Cardiac muscle cell (in vitro differentiated cells and primary cell): ENCODE measurements around the gene KRTAP10-7. TPM values are rescaled to one million over a fixed set of nuclear protein-coding genes. Genes with fewer than 3 reads are reported as not detected.
"Not testable (repeated sequence)": the region's sequence is repeated elsewhere in the genome, so short reads cannot be mapped to it uniquely, and the experiment has no call there.

Experiments
- DNase-seq, 2 donors: peaks; one replicate each; pipeline versions ENCODE4 v3.0.0 to v3.0.0-alpha.2; 2010 to 2017; ENCODE audit warnings: low read depth in 1 of 2, low spot score in 1 of 2
- H3K27ac ChIP-seq: fragments of 200-600 bp; sonication (generic); 2 replicates; pipeline ENCODE4 v1.5.1; 2016
- H3K27me3 ChIP-seq: fragments of 200-600 bp; sonication (generic); 2 replicates; pipeline ENCODE4 v1.6.0; 2016; ENCODE audit warnings: control low read depth
- H3K36me3 ChIP-seq: fragments of 200-600 bp; sonication (generic); 2 replicates; pipeline ENCODE4 v1.5.1; 2016; ENCODE audit warnings: control low read depth
- H3K4me1 ChIP-seq: fragments of 200-600 bp; sonication (generic); 2 replicates; pipeline ENCODE4 v1.8.1; 2017; ENCODE audit warnings: low read depth, mild to moderate bottlenecking, mixed run types
- H3K4me3 ChIP-seq: fragments of 200-600 bp; sonication (generic); 2 replicates; pipeline ENCODE4 v1.5.1; 2016; ENCODE audit warnings: mild to moderate bottlenecking
- H3K9me3 ChIP-seq: fragments of 200-600 bp; sonication (generic); 2 replicates; pipeline ENCODE4 v1.5.1; 2017; ENCODE audit warnings: low read depth, mild to moderate bottlenecking, control low read depth
- polyA plus RNA-seq: library from polyadenylated mRNA; unstranded; fragments of >200 nt; fragmentation: Nextera tagmentation; extraction: Ambion mirVana; gene quantifications from 2 replicates; pipeline ENCODE4 v1.2.1, GENCODE V29; 2016
- total RNA-seq: library from RNA; depleted of rRNA; stranded (reverse); fragments of >200 nt; gene quantifications from 2 replicates; pipeline ENCODE4 v1.2.3, GENCODE V29; 2016
- TF ChIP-seq, protein P1 (sequence below): IDR thresholded peaks from 2 replicates; pipeline ENCODE4 v1.5.1; 2012; ENCODE audit warnings: low read depth, mild to moderate bottlenecking, low read length

The KRTAP10-7 gene
- total and polyA plus RNA-seq, 2 experiments from 2014 or later = not detected

DNA sequence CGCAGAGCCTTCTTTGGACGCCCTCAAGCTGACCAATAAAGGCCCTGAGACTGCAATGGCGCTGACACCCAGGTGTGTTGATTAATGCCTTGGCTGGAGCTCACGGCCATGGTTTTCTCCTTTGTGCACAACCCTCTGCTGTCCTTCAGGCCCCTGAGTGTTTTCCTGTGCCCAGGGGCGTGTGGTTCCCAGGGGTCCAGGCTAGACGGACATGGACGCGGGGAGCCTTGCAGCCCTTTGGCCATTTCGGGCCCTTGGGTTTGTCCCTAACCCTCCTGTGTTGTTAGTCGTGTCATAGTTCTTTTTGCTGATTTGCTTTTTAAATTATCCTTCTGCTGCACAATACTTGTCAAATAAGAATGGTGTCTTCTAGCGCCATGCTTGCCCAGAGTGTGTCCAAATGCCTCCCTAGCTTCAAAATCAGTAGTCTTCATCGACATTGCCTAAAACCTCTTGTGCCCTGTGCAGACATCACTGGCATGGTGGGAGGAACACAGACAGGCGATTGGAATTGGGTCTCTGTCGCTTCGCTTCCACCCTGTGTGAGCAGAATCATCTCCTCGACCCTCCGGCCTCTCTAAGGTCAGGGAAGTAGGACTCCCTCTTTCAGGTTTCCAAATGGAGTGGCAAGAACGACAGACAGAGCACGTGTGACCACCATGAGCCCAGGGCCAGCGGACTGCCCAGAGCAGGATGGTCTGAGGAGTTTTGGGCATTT is 24.9 kb upstream of the KRTAP10-7 start:
- no peaks in the 10 kb centered on the region for H3K36me3 ChIP-seq
- H3K4me3 ChIP-seq = no peak overlapping the region
- DNase-seq = no peak
- no peaks in the 10 kb centered on the region for H3K9me3 ChIP-seq
- TF ChIP-seq, protein P1, sequence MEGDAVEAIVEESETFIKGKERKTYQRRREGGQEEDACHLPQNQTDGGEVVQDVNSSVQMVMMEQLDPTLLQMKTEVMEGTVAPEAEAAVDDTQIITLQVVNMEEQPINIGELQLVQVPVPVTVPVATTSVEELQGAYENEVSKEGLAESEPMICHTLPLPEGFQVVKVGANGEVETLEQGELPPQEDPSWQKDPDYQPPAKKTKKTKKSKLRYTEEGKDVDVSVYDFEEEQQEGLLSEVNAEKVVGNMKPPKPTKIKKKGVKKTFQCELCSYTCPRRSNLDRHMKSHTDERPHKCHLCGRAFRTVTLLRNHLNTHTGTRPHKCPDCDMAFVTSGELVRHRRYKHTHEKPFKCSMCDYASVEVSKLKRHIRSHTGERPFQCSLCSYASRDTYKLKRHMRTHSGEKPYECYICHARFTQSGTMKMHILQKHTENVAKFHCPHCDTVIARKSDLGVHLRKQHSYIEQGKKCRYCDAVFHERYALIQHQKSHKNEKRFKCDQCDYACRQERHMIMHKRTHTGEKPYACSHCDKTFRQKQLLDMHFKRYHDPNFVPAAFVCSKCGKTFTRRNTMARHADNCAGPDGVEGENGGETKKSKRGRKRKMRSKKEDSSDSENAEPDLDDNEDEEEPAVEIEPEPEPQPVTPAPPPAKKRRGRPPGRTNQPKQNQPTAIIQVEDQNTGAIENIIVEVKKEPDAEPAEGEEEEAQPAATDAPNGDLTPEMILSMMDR = no peak
- H3K27ac ChIP-seq = no peak overlapping the region
- no peaks in the 10 kb centered on the region for H3K4me1 ChIP-seq
- H3K27me3 ChIP-seq = no peaks in the 10 kb centered on the region

GRCh38 chr21:44576025-44576420 is 24.4 kb upstream of the KRTAP10-7 start:
- Histone ChIP-seq H3K9me3 (no peaks in the 10 kb centered on the region), H3K27ac (no peak overlapping the region), H3K4me1 (no peaks in the 10 kb centered on the region), H3K36me3 (no peaks in the 10 kb centered on the region), H3K27me3 (no peaks in the 10 kb centered on the region), H3K4me3 (no peak overlapping the region)
- DNase-seq = no peak
- TF ChIP-seq, protein P1 = no peak

DNA sequence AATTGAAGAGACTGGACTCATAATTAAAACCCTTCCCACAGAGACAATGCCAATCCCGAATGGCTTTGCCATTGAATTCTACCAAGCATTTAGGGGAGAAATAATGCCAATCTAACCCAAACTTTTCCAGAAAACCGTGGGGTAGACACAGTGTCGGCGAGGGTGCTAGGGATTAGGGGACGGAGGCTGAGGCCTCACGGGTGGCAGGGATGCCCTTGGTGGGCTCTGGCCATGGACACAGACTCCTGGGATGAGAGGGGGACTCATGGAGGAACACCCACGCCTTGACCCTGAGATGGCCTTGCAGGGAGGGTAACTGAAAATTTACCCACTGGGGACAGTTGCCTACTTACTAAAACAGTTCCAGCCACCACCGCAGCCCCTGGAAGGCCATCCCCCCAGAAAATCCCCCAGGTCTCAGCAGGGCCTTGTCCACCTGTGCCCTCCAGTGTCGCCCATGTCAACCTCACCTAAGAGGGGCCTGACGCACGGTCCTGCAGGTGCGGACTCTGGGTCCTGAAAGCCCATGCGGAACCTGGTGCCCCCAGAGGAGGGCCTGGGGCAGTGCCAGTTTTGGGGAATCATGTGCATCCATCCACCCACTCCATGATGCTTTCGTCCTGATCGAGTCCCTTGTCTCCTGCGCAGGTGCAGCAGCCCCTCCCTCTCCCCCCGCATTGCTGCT is 21.9 kb upstream of the KRTAP10-7 start:
- no peaks in the 10 kb centered on the region for H3K36me3 ChIP-seq
- no peak overlapping the region for H3K4me3 ChIP-seq
- TF ChIP-seq, protein P1 = no peak
- peaks cover 5% of the 10 kb centered on the region for H3K4me1 ChIP-seq
- no peaks in the 10 kb centered on the region for H3K27me3 ChIP-seq
- DNase-seq = no peak
- no peak overlapping the region for H3K27ac ChIP-seq
- H3K9me3 ChIP-seq = no peaks in the 10 kb centered on the region

DNA sequence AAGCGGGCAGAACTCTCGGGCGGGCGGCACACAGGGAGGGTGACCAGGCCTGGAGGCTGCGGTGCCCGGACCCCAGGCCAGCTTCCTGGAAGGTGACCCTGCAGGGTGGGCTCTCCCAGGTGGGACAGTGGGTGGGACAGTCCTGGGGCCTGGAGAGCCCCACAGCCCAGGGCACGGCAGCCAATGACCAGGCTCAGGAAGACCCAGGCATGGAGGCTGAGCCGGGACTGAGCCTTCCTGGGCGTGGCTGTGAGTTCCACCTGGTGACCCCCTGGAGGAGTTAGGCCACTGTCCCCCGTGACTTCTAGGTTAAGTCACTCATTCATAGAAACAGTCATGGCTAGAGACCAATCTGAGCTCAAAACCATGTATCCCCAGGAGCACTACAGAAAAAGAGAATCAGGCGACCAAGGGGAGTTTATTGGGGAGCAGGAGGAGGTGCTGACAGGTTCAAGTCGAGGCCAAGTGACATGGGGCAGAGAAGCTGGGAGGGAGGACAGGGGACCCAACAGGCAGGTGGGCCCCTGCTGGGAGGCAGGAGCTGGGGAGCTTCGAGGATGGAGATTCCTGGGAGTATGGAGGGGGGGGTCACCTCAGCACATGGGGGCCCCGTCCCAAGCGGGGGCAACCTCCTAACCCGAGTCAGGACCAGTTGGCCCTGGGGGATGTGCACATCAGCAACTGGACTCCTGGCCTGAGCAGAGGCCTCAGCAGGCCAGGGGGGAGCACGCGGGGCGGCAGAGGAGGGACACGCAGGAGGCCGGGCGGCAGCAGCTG is 21.2 kb upstream of the KRTAP10-7 start:
- no peak for DNase-seq
- no peaks in the 10 kb centered on the region for H3K27me3 ChIP-seq
- no peaks in the 10 kb centered on the region for H3K9me3 ChIP-seq
- peaks cover 13% of the 10 kb centered on the region for H3K4me1 ChIP-seq
- H3K27ac ChIP-seq = no peak overlapping the region
- TF ChIP-seq, protein P1 = no peak
- no peaks in the 10 kb centered on the region for H3K36me3 ChIP-seq
- no peak overlapping the region for H3K4me3 ChIP-seq

- Histone ChIP-seq H3K27ac (no peak overlapping the region), H3K27me3 (no peaks in the 10 kb centered on the region), H3K4me1 (peaks cover 13% of the 10 kb centered on the region), H3K36me3 (no peaks in the 10 kb centered on the region), H3K4me3 (no peak overlapping the region), H3K9me3 (no peaks in the 10 kb centered on the region)
- no peak for DNase-seq
- TF ChIP-seq, protein P1 = no peak
These were observed 20.6 kb upstream of the KRTAP10-7 start for GRCh38 chr21:44579833-44580144.

GRCh38 chr21:44580231-44580821 is 20.1 kb upstream of the KRTAP10-7 start, which contains the start of gene KRTAP10-5:
KRTAP10-5 (minus strand) TSS chr21:44580604; CDS start chr21:44580578, 26 bp downstream.
- H3K4me1 ChIP-seq = peaks cover 13% of the 10 kb centered on the region
- not testable (repeated sequence) for DNase-seq, H3K9me3 ChIP-seq, H3K36me3 ChIP-seq, H3K27me3 ChIP-seq, H3K4me3 ChIP-seq, H3K27ac ChIP-seq
